GM19240 (cell line): ENCODE results near the gene ZNF467.

Source experiments
- DNase-seq: peaks from one replicate; pipeline ENCODE4 v3.0.0; 2011; ENCODE audit warnings: low spot score; ENCODE audit not compliant: insufficient read length

Gene ZNF467

GRCh38 chr7:149715476-149715875, 57.9 kb downstream of the ZNF467 start:
- DNase-seq, result no peak

- DNase-seq, result no peak
Observed at GRCh38 chr7:149714910-149715471, 58.4 kb downstream of the ZNF467 start.
